VCaP (cell line): ENCODE results near the gene DENND1B.
A peak's percentile ranks its signal among the peaks of the same experiment; 100 is the strongest.

Experiments used
- H3K27ac ChIP-seq: fragments of 450-650 bp; 2 replicates; pipeline ENCODE4 v1.5.1; 2017
- CTCF ChIP-seq: fragments of 450-650 bp; conservative IDR thresholded peaks from 2 replicates; pipeline ENCODE4 v1.5.1; 2017; ENCODE audit warnings: mild to moderate bottlenecking, moderate library complexity

Gene DENND1B, protein sequence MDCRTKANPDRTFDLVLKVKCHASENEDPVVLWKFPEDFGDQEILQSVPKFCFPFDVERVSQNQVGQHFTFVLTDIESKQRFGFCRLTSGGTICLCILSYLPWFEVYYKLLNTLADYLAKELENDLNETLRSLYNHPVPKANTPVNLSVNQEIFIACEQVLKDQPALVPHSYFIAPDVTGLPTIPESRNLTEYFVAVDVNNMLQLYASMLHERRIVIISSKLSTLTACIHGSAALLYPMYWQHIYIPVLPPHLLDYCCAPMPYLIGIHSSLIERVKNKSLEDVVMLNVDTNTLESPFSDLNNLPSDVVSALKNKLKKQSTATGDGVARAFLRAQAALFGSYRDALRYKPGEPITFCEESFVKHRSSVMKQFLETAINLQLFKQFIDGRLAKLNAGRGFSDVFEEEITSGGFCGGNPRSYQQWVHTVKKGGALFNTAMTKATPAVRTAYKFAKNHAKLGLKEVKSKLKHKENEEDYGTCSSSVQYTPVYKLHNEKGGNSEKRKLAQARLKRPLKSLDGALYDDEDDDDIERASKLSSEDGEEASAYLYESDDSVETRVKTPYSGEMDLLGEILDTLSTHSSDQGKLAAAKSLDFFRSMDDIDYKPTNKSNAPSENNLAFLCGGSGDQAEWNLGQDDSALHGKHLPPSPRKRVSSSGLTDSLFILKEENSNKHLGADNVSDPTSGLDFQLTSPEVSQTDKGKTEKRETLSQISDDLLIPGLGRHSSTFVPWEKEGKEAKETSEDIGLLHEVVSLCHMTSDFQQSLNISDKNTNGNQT

DNA sequence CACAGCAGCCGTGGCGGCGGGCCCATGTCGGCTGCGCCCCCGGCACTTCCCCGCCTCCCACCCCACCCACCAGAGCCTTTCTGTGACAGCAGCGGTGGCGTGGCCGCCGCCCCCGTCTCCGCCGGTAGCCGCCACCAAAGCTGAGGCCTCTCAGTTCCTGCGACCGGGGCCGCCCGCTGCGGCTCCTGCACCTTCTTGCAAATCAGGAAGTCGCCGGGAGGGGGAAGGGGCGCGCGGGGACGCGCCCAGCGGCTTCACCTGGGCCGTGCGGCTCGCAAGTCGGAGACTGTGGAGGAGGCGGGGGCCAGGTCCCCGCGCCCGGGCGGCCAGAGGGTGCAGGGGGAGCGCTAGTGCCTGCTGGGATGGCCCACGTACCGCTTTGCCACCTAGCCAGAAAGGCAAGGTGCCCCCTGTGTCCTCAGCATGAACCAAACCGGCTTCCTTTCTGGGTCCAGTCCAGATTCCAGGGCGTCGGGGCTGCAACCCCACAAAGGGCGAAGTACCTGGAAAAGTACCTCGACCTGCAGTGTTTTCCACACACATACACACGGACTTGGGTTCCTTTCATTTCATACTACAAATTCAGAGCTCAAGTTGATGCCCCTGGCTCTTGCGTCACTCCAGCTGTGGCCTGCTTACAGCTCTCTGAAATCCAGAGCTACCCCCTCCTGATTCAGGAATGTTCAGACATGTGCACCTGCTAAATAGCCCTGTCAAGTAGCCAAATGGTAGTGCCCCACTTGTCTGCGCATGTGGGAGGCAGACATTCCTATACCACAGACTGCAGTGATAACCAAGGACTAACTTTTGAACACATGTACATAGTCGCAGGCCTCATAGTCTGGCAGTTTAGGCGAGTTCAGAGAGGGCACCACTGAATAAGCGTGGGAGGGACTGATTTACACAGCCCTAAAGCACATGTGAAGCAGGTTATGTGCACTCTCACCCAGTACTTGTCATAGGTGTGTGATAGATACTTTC, at the start of gene DENND1B:
DENND1B (minus strand) TSS at position 199 of the 981 bp plus-strand sequence. CDS start 325 bp downstream, outside the sequence.
- H3K27ac ChIP-seq, result peak within 1 kb of the TSS; percentile 94
- TF ChIP-seq CTCF, result 0 out of 2 replicates have a peak, but pooled peaks have one; percentile 11

DNA sequence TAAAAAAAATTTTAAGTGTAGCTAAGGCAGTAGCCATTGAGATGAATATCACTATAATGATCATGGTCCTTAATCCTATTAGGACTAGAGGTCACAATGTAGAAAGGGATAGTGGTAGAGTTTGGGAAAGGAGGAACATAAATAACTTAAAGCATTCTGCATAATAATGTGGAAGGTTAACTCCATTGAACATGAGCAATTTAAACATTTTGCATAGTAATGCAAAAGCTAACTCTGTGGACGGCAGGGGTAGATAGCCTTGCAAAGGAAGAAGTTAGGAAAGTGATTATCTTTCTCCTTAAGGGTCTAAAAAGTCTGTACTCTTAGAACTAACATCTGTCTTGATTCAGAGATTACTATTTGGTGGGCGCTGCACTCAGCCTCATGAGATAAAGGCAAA, 39.0 kb upstream of the DENND1B start:
- H3K27ac ChIP-seq, result no peak overlapping the region
- no peak for TF ChIP-seq CTCF

GRCh38 chr1:197813741-197814140, 38.5 kb upstream of the DENND1B start:
- no peak overlapping the region for H3K27ac ChIP-seq
- TF ChIP-seq CTCF, result no peak

GRCh38 chr1:197811769-197812168, 36.5 kb upstream of the DENND1B start:
- TF ChIP-seq CTCF, result no peak
- H3K27ac ChIP-seq, result no peak overlapping the region

DNA sequence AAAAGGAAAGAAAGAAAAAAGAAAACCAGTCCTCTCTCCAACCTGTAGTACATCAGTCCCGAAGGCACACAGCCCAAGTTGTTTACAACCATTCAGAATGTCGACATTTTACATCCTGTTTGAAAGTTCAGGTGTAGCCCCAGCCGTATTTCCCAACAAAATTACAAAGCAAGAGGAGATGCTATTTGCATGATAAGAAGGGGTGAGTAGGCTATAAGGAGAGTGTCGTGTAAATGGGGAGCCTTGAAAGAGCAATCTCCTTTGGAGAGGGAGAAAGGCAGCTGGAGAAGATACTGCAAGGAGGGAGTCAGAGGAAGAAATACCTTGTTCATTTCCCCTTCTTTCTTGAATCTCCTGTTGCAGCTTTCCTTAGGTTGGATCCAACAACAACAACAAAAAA, 35.5 kb upstream of the DENND1B start:
- TF ChIP-seq CTCF, result no peak
- no peak overlapping the region for H3K27ac ChIP-seq

GRCh38 chr1:197808880-197809279, 33.6 kb upstream of the DENND1B start:
- no peak for TF ChIP-seq CTCF
- no peak overlapping the region for H3K27ac ChIP-seq
